AG04450 (cell line): ENCODE results near the gene RNU5B-1. TPM values are rescaled to one million over a fixed set of nuclear protein-coding genes. Genes with fewer than 3 reads are reported as not detected.

Experiments
- CTCF ChIA-PET: fragments of 300-600, 350-600 bp; formaldehyde crosslinking; extraction: SDS; loops from one replicate; lab custom pipeline; 2022; ENCODE audit warnings: antibody characterized with exemption, inconsistent platforms; lab: Charles Lee
- POLR2A ChIA-PET: fragments of 350-600 bp; formaldehyde crosslinking; extraction: SDS; loops from one replicate; lab custom pipeline; 2021; ENCODE audit warnings: antibody characterized with exemption, inconsistent platforms; lab: Yijun Ruan, JAX
- DNase-seq: peaks from one replicate; pipeline ENCODE4 v3.0.0-alpha.2; 2011; ENCODE audit warnings: low read depth, low spot score
- H3K27ac ChIP-seq: one replicate; pipeline ENCODE4 v1.5.1; 2012; ENCODE audit warnings: low read depth, low read length, control low read depth
- H3K27me3 ChIP-seq: one replicate; pipeline ENCODE4 v1.6.0; 2012; ENCODE audit warnings: low read length; ENCODE audit not compliant: control insufficient read depth, insufficient read depth
- H3K4me3 ChIP-seq: 2 replicates; pipeline ENCODE4 v1.5.1; 2011; ENCODE audit warnings: mild to moderate bottlenecking, low read depth, low read length, control low read depth
- H3K9me3 ChIP-seq: 2 replicates; pipeline ENCODE4 v1.5.1; 2012; ENCODE audit warnings: low read length; ENCODE audit not compliant: control insufficient read depth, insufficient read depth
- CTCF ChIP-seq: IDR thresholded peaks from 2 replicates; pipeline ENCODE4 v1.5.1; 2011; ENCODE audit warnings: low read depth, low read length, control low read depth, inconsistent platforms
- polyA plus RNA-seq: library from polyadenylated mRNA; depleted of rRNA; stranded (reverse); fragments of >200 nt; gene quantifications from 2 replicates; pipeline ENCODE4 v1.2.3, GENCODE V29; 2011

The RNU5B-1 gene
- polyA plus RNA-seq, 1 experiment: not detected

GRCh38 chr15:65333148-65333820 is 28.8 kb downstream of the RNU5B-1 start:
- DNase-seq: no peak
- ChIA-PET POLR2A (interaction anchor here (0.6 kb wide), 1 partner anchor 41 kb away, joined by 4 read pairs; no protein-coding TSS in a partner anchor), CTCF (no interaction called here)
- Histone ChIP-seq H3K27me3 (peaks cover 51% of the 10 kb centered on the region), H3K27ac (no peak overlapping the region), H3K9me3 (no peaks in the 10 kb centered on the region; the same call in 1 of the 2 replicates), H3K4me3 (no peak overlapping the region)
- TF ChIP-seq CTCF: no peak

- Histone ChIP-seq H3K27ac (no peak overlapping the region), H3K9me3 (no peaks in the 10 kb centered on the region; the same call in 1 of the 2 replicates), H3K27me3 (peaks cover 54% of the 10 kb centered on the region), H3K4me3 (no peak overlapping the region)
- no peak for TF ChIP-seq CTCF
- DNase-seq: no peak
- POLR2A ChIA-PET: interaction anchor here (0.6 kb wide), 1 partner anchor 41 kb away, joined by 4 read pairs; no protein-coding TSS in a partner anchor
- CTCF ChIA-PET: no interaction called here
Measured at GRCh38 chr15:65333856-65334255, 29.4 kb downstream of the RNU5B-1 start.

- DNase-seq: no peak
- no peaks in the 10 kb centered on the region; the same call in 1 of the 2 replicates for H3K9me3 ChIP-seq
- ChIA-PET CTCF (no interaction called here), POLR2A (no interaction called here)
- H3K27me3 ChIP-seq: peaks cover 57% of the 10 kb centered on the region
- H3K27ac ChIP-seq: no peak overlapping the region
- H3K4me3 ChIP-seq: no peak overlapping the region
- TF ChIP-seq CTCF: no peak
Measured at GRCh38 chr15:65334586-65335231, 30.2 kb downstream of the RNU5B-1 start.

GRCh38 chr15:65335278-65336055 is 31.0 kb downstream of the RNU5B-1 start:
- CTCF ChIA-PET: no interaction called here

More at GRCh38 chr15:65335278-65336055, 31.0 kb downstream of the RNU5B-1 start:
- no peak for TF ChIP-seq CTCF
- H3K9me3 ChIP-seq: no peaks in the 10 kb centered on the region; the same call in 1 of the 2 replicates
- POLR2A ChIA-PET: no interaction called here
- H3K27me3 ChIP-seq: peaks cover 63% of the 10 kb centered on the region
- DNase-seq: no peak
- H3K4me3 ChIP-seq: no peak overlapping the region
- no peak overlapping the region for H3K27ac ChIP-seq
